A549 treated with Hydrocortisone at 1 μM for 4 hours (cell line): ENCODE measurements around the gene ANKRD49. TPM values are rescaled to one million over a fixed set of nuclear protein-coding genes. Genes with fewer than 3 reads are reported as not detected.

Source experiments
- total RNA-seq: library from RNA; stranded (reverse); fragments of 200-300 nt; extraction: Qiagen RNA extraction; gene quantifications from 5 replicates; pipeline ENCODE4 v1.2.3, GENCODE V29; 2022

The ANKRD49 gene
- 4.7 to 9.0 TPM (median 5.8 TPM) in 5 replicates for total RNA-seq

GRCh38 chr11:94493281-94494125 lies at the start of gene ANKRD49, which contains the start of gene MRE11:
TSS of gene ANKRD49 (plus strand) at chr11:94493984. CDS start at chr11:94496694, 2,710 bp downstream.
TSS of gene MRE11 (minus strand) at chr11:94493844. CDS start at chr11:94492801, 1,043 bp downstream.

GRCh38 chr11:94511932-94512781 lies 18.4 kb downstream of the ANKRD49 start, which contains the start of gene C11orf97:
TSS of gene C11orf97 (plus strand) at chr11:94512461. CDS start at chr11:94512529, 68 bp downstream.

GRCh38 chr11:94543695-94544645 lies 50.2 kb downstream of the ANKRD49 start, which contains the start of gene FUT4:
TSS of gene FUT4 (plus strand) at chr11:94543921. CDS start at chr11:94544134, 213 bp downstream.

Other genes starting within 250 kb of the ANKRD49 start
- 0.24 TPM in 1 of 5 replicates, not detected in the others for gene IZUMO1R, start 189.4 kb upstream of the ANKRD49 start, total RNA-seq
- gene GPR83, start 92.6 kb upstream of the ANKRD49 start, total RNA-seq = 0.07 to 0.10 TPM (median 0.07 TPM) in 5 replicates
- gene MRE11, start 140 bp upstream of the ANKRD49 start, total RNA-seq = 12.3 to 20.2 TPM (median 13.5 TPM) in 5 replicates
- gene C11orf97, start 18.5 kb downstream of the ANKRD49 start, total RNA-seq = not detected in 5 replicates
- 2.4 to 2.7 TPM (median 2.6 TPM) in 5 replicates for gene FUT4, start 49.9 kb downstream of the ANKRD49 start, total RNA-seq
- gene PIWIL4, start 73.4 kb downstream of the ANKRD49 start, total RNA-seq = 0.09 to 0.24 TPM (median 0.18 TPM) in 5 replicates